IPS-NIHi7 (cell line): Measurements from ENCODE around the gene U2SURP.

ENCODE experiments used
- DNase-seq: peaks from one replicate; pipeline ENCODE4 v3.0.0; 2012; ENCODE audit warnings: mixed read lengths; ENCODE audit errors: extremely low spot score

U2SURP gene

DNA sequence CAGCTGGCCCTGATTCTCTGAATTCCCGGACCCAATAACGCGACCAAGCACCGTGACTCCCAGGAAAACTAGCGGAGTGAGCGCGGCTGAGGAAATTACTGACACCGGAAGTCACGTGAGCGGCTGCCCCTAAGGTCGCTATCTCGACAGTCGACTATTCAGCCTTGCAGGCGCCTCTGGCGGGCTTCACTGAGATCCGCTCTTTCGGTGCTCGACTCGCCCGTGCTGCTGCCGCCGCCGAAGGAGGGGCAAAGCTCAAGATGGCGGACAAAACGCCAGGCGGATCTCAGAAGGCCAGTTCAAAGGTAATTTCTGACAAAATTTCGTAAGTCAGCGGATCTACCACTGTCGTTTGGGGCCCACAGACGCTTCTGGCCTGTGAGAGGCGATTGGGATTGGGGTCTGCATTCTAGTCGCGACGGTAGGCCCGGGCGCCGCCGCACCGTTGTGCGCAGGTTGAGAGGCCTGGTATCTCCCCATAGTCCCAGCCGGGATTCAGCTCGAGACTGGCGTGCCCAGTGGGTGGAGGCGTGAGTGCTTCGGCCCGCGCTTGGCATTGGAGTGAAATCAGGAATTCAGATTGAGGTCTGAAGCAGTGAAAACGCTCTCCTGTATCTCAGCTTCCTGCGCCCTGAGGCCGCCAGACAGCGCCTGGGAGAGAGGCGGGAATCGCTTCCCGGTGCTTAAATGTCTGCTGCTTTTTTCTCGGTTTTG is at the start of gene U2SURP:
TSS of gene U2SURP (plus strand) at position 202 of the 714 bp plus-strand sequence. CDS start at position 261, 59 bp downstream.
- peak; percentile 97 for DNase-seq

DNA sequence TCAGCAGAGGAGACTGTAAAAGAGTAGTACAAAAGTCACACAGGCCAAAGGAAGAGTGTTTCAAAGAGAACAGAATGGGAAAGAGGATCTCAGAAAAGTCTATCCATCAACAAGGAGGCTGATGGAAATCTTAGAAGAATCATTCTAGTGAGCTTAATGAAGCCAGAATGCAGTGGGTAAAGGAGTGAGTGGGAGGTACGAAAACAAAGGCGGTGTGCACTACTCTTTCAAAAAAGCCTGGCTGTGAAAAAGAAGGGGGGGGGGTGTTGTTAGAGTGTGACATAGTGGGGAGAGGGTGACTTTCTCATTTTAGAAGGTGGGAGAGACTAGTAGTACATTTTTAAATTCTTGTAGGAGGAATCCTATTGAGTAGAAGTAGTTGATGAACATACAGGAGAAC is 49.6 kb upstream of the U2SURP start:
- no peak for DNase-seq

DNA sequence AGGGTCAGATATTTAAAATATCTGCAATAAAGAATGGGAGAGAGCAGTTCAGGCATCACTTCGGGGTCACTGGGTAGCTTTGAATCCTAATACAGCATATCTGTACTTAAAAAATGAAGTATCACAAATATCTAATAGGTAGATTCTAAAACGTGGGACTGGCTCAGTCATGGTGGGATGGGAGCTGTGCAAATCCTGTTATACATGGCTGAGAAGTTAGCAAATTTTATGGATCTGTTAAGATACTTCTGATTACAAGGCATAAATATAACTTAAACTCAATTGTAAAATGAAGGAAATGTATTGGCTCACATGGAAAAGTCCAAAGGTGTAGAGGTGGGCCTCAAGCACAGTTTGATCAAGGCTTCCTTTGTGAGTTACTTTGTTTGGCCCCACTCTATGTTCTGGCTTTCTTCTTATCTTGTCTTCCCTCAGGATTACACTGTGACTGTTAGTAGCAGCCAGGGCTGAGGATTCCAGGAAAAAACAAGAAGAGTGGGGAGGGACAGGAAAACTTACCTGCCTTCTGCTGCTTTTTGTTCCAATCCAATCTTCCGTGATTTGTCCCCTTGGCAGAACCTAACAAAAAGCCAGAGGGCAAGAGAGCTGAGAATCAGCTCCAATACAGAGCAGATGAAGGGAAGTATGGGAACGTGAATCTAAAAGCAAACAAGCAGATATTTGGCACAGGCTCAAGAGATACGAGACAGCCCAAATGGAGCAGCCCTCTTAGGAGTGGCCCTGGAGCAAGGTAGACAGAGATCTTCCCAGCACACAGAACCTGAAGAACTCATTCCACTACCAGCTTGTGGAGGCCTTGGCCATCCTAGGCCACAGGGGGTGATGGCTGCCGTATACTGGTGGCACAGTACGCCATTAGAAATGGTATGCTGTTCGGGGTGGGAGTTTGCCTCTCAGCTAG is 48.8 kb upstream of the U2SURP start:
- no peak for DNase-seq

DNA sequence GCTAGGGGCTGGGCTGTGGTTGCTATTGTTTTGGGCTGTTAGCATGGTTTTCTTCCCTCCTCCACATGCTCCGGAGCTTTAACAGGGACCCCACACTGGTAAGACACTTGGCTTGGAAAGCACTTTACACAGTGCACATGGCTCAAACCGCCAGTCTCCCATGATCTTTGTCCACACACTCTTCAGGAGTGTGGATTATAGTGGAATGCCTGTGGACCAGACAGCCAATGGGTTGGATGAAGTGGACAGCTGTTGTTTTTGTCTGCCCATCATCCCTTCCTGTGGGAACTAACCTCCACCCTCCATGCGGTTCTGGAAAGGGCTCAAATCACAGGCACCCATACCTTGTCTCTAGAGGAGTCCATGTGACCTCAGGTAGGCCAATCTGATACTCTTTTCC is 47.9 kb upstream of the U2SURP start:
- no peak for DNase-seq

DNA sequence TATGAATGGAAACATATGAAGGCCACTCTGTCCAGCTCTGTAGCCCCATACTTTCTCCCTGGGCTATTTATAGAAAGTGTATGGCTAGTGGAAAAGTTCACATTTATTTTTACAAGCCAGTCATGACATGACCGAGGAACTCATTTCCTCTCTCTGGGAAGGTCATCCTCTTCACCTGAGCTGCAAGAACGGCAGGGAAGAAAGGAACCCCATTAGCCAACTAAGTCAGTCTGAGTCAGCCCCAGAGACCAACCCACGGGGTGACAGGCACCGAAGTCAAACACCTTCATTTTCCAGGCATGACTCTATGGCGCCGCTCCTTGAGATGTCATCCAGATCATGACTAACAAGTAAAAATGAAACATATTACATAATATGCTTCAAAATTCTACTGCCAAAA is 42.7 kb upstream of the U2SURP start:
- DNase-seq = no peak

DNA sequence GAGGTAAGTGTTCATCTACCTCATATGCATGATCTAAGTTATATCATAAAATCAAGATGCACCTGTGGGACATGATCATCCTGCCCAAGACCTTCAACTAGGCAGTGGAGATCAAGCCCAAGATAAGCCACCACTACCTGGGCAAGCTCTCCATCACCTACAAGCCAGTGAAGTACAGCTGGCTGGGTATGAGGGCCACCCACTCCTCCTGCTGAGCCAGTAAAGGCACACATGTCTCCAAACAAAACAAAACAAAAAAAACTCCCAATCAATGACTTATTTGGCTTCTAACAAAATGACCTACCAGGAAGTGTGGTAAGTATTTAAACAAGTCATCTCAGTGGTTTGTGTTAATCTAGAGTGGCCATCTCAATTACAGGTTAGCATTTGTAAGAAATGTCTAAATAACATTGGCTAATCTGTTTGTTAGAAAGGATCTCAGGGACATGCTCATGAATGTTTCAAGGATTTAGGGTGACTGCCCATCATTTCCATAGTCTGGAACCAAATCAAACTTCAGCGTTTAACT is 41.0 kb upstream of the U2SURP start:
- DNase-seq = no peak

DNA sequence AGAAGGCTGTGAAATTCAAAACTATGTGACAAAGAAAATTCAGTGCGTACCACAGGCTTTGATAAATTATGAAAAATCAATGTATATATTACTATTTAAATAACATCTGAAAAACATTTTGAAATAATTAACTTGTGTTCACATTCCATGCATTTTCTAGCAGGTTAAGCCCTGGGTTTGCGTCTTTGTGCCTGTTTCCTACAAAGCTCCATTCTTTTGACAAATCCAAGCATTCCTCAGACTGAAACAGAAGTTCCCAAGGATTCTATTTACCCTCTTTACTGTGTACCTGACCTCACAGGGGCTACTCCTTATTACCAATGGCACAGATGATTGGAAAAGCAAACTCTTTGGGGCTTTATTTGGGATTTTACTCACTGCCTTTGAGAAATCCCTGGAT is 39.8 kb upstream of the U2SURP start:
- DNase-seq = no peak

DNA sequence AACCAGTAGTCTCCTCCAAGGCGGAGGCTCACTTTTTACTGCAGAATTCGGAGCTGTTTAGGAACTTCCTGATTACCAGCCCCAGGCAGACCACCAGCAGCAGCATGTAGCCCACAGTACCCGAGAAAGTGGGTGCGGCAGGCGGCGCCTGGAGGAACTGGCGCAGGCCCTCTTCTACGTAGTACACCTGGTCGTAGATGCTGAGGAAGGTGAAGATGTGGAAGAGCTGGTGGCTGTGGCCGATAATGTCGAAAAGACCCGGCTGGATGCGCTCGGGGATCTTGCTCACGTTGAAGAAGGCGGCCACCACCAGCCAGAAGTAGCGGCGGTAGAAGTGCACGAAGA is 39.2 kb upstream of the U2SURP start:
- no peak for DNase-seq

GRCh38 chr3:142962520-142963233 is 38.7 kb upstream of the U2SURP start:
- peak; percentile 50 for DNase-seq

DNA sequence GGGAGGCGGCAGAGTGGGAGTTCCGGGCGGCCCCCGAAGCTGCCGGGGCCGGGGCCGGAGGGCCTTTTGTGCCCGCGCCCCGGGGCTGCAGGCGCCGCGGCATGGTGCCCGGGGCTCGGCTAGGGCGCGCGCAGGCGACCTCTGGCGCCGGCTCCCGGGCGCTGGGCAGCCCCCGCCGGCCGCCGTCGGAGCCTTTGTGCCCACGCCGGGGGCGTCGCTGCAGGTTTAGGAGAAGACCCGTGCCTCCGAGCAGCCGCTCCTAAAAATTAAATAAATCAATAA is 38.2 kb upstream of the U2SURP start:
- no peak for DNase-seq

DNA sequence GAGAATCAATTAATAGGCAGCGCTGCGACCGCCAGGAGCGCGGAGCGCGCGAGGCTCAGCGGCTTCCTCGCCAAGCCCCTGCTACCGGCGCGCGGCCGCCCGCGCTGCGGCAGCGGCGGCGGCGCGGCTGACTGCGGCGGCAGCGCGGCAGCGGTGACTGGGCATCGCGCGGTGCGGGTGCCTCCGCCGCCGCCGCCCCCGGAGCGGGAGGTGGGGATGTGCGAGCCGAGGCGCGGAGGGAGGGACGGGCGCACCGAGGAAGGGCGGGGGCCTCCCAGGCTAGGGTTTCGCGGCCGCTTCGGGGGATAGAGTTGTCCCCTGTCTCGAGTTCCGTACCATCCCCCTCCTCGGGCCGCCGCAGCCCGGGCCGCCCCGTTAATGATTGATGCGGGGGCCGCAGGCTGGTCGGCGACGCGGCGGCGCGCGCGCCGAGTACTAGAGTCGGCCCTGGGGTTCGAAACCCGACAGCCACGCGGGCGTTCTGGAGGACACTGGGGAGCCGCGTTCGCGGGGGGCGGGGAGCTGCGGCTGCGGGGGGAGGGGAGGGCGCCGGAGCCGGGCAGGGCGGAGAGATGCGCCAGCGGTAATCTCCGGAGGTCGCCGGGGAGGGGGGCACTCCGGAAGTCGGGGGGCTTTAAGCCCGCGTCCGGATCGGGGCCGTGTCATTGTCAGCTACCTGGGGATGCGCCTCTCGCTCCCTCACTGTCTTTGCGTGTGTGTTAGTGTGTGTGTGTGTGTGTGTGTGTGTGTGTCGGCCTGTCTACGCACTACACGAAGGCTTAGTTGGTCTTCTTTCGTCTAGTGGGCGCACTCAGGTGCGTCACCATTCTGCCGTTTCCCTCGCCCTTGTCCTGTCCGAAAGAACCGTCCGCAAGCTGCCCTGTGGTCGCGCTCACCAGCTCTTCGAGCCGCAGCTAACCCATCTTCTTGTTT is 37.6 kb upstream of the U2SURP start, which contains the start of gene PAQR9:
TSS of gene PAQR9 (minus strand) at position 159 of the 933 bp plus-strand sequence. CDS start 338 bp downstream, outside the sequence.
- DNase-seq = peak; percentile 72

DNA sequence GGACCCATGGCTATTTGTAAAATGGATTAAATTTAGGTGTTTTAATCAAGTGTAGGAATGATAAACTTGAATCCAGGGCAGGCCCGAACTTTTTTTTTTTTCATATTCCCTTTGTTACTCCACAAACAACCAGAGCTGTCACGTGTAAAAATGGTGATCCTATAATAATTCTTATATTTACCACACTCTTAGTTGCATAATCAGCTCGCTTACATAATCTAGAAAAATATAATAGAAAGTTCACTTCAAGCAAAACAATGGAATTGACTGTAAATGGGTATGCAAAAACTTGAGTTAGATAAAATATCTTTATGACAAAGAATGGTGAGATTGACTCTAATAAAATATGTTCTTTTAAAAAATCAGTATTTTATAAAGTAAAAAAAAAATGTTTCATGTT is 35.8 kb upstream of the U2SURP start:
- DNase-seq = no peak

DNA sequence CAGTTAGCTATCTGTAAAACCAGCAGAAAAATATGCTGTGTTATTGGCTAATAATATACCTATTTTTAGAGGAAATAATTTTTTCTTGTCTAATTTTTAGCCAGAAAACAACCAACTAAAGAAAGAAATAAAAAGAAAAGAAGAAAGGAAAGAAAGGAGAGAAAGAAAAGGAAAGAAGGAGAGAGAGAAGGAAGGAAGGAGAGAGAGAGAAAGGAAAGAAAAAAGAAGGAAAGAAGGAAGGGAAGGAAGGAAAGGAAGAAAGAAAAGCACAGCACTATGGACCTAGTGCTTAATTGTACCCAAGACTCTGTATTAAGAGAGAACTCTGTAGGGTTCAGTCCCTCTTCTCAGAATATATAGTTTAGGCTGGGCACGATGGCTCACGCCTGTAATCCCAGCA is 34.6 kb upstream of the U2SURP start:
- no peak for DNase-seq

GRCh38 chr3:142968319-142969025 is 32.9 kb upstream of the U2SURP start:
- DNase-seq = no peak

DNA sequence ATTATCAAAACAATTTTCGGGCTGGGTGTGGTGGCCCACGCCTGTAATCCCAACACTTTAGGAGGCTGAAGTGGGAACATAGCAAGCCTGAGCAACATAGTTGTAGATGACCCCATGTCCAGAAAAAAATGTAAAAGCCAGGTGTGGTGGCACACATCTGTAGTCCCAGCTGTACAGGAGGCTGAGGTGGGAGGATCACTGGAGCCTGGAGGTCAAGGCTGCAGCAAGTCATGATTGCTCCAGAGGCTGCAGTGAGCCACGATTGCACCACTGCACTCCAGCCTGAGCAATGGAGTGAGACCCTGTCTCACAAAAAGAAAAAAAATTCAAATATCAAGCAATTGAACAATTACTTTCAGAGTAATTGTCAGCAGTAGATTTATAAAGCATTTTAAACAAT is 29.9 kb upstream of the U2SURP start:
- no peak for DNase-seq

DNA sequence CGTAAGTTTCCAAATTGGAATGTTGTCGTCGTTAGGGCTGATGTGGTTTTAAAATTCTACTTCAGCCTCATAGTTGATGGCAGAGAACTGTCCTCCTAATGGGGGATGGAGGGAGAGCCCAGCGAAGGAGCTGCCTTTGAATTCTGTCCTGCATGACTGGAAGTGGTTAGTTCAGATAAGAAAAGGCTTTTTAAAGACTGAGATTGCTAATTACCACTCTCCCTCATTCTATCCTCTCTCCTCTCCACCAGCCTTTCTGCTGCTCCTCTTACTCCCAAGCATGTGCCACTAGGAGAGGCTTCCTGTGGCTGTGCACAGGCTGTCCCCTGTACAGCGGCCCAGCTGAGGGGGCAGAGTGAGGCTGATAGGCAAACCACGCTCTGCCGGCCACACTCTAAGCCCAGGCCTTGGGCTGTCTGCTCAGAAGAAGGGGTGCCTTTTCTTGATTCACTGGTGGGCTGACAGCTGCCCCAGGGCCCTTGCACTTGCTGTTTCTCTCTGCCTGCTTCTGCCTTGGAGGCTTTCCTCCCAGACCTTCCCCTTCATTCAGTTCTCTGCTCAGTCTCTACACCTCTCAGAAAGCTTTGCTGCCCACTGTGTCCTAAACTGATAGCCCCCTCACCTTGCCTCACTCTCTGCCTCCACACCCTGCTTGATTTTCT is 29.1 kb upstream of the U2SURP start:
- DNase-seq = no peak

DNA sequence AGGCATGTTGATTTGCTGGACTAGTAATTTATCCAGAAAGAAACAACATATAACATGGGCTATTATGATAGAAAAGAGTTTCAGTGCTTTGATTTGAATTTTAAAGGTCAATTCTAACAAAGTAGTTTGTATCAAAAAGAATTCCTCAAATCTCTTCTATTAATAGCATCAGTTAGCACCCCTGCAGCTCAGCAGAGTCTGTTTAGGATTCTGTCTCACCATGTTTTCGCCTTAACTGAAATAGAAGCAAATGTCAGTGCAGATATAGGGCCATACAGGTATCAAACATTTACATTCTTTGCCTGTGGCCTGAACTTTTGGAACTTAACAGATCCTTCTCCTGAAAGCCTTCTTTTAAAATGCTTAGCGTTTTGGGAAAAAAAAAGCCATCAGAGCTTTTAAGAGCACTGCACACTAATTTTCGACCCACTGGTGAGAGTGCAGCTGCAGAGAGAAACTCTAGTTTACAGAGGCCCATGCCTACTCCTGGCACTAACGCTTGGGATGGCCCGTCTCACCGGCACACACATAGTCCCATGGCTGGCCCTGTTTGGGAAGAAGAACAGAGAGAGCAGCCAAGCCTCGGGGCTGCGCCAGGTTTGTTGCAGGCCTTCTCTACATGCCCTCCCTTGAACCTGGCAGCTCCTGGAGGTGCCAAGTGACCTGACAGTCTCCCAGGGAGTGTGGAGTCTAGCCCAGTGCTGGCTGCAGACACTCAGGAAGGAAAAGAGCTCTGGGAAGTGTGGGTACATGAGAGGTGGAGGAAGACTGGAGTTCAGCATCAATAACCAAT is 28.0 kb upstream of the U2SURP start:
- no peak for DNase-seq

- peak; percentile 61 for DNase-seq
Observed at GRCh38 chr3:142975316-142975995, 25.9 kb upstream of the U2SURP start.
